ENCODE results near the gene KBTBD13.
A peak's percentile ranks its signal among the peaks of the same experiment; 100 is the strongest.
"Not testable (repeated sequence)": the region's sequence is repeated elsewhere in the genome, so short reads cannot be mapped to it uniquely, and the experiment has no call there.

KBTBD13 gene

GRCh38 chr15:65069779-65070546 is 6.6 kb upstream of the KBTBD13 start:
- no peak for DNase-seq

- no peak for DNase-seq
Observed at GRCh38 chr15:65071381-65071811, 5.2 kb upstream of the KBTBD13 start.

- peak; percentile 24 for DNase-seq
Observed at GRCh38 chr15:65072027-65072426, 4.5 kb upstream of the KBTBD13 start.

- no peak for DNase-seq
Observed at GRCh38 chr15:65072617-65073016, 3.9 kb upstream of the KBTBD13 start.

GRCh38 chr15:65074946-65075345 is 1.6 kb upstream of the KBTBD13 start:
- not testable (repeated sequence) for DNase-seq

- not testable (repeated sequence) for DNase-seq
Observed at GRCh38 chr15:65075607-65076395, 745 bp upstream of the KBTBD13 start.

- no peak for DNase-seq
Observed at GRCh38 chr15:65077291-65077980, 890 bp downstream of the KBTBD13 start.

- peak; percentile 51 for DNase-seq
Observed at GRCh38 chr15:65077981-65078352, 1.4 kb downstream of the KBTBD13 start.

- DNase-seq, result no peak
Observed at GRCh38 chr15:65079580-65079979, 3.0 kb downstream of the KBTBD13 start.

GRCh38 chr15:65081270-65081669 is 4.7 kb downstream of the KBTBD13 start:
- DNase-seq, result no peak

GRCh38 chr15:65081758-65082157 is 5.2 kb downstream of the KBTBD13 start:
- no peak for DNase-seq

GRCh38 chr15:65082303-65082953 is 5.9 kb downstream of the KBTBD13 start:
- DNase-seq, result no peak

- no peak for DNase-seq
Observed at GRCh38 chr15:65083262-65083701, 6.7 kb downstream of the KBTBD13 start.

GRCh38 chr15:65084500-65085206 is 8.1 kb downstream of the KBTBD13 start:
- DNase-seq, result no peak

- no peak for DNase-seq
Observed at GRCh38 chr15:65085207-65085753, 8.7 kb downstream of the KBTBD13 start.

- peak; percentile 21 for DNase-seq
Observed at GRCh38 chr15:65085990-65086679, 9.6 kb downstream of the KBTBD13 start.

- DNase-seq, result no peak
Observed at GRCh38 chr15:65086680-65087111, 10.2 kb downstream of the KBTBD13 start.

- no peak for DNase-seq
Observed at GRCh38 chr15:65087411-65087810, 10.9 kb downstream of the KBTBD13 start.

- no peak for DNase-seq
Observed at GRCh38 chr15:65087873-65088642, 11.5 kb downstream of the KBTBD13 start.

- no peak for DNase-seq
Observed at GRCh38 chr15:65088643-65089021, 12.1 kb downstream of the KBTBD13 start.
